Measurements from ENCODE around the gene LOXL1.

The LOXL1 gene

DNA sequence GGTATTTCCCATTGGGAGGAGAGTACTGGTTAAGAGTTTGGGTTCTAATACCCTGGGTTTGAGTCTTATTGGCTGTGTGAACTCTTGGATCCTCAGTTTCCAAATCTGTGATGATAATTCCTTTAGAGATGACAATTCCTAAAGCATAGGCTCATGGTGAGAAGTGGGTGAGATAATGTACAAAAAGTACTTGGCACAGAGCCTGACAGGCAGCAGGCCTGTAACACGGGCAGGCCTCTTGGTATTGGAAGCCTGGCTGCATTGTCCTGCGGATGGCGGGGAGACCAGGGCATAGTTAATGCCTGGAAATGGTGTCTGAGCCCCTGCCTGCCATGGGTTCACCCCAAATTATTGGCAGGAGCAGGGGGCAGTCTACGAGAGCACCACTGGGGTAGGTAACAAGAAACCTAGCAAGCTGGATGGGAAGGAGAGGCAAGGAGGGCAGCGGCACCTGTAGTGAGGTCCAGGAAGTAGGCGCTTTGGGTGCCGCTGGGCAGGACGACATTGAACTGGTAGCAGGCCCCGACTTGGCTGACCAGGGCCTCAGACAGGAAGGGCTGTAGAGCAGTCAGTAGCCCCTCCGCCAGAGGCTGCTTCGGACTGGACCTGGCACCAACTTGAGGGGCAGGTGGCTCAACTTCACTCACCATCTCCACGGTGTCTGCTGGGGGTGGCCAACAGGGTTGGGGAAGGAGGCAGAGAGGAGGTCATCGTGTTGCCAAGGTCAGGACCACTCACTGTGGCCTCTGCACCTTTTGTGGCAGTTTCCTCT lies 58.1 kb downstream of the LOXL1 start:
- Histone ChIP-seq H3K4me1 (peaks cover 22% of the 10 kb centered on the region), H3K9me3 (no peaks in the 10 kb centered on the region), H3K36me3 (no peaks in the 10 kb centered on the region), H3K4me3 (ENCODE audit: low read depth, low read length) (no peak overlapping the region), H3K27me3 (no peaks in the 10 kb centered on the region)
- TF ChIP-seq, protein P1, sequence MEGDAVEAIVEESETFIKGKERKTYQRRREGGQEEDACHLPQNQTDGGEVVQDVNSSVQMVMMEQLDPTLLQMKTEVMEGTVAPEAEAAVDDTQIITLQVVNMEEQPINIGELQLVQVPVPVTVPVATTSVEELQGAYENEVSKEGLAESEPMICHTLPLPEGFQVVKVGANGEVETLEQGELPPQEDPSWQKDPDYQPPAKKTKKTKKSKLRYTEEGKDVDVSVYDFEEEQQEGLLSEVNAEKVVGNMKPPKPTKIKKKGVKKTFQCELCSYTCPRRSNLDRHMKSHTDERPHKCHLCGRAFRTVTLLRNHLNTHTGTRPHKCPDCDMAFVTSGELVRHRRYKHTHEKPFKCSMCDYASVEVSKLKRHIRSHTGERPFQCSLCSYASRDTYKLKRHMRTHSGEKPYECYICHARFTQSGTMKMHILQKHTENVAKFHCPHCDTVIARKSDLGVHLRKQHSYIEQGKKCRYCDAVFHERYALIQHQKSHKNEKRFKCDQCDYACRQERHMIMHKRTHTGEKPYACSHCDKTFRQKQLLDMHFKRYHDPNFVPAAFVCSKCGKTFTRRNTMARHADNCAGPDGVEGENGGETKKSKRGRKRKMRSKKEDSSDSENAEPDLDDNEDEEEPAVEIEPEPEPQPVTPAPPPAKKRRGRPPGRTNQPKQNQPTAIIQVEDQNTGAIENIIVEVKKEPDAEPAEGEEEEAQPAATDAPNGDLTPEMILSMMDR (IDR thresholded peaks at IDR 0.05; ENCODE audit: low read depth, low read length), result no peak
- DNase-seq, result no peak

DNA sequence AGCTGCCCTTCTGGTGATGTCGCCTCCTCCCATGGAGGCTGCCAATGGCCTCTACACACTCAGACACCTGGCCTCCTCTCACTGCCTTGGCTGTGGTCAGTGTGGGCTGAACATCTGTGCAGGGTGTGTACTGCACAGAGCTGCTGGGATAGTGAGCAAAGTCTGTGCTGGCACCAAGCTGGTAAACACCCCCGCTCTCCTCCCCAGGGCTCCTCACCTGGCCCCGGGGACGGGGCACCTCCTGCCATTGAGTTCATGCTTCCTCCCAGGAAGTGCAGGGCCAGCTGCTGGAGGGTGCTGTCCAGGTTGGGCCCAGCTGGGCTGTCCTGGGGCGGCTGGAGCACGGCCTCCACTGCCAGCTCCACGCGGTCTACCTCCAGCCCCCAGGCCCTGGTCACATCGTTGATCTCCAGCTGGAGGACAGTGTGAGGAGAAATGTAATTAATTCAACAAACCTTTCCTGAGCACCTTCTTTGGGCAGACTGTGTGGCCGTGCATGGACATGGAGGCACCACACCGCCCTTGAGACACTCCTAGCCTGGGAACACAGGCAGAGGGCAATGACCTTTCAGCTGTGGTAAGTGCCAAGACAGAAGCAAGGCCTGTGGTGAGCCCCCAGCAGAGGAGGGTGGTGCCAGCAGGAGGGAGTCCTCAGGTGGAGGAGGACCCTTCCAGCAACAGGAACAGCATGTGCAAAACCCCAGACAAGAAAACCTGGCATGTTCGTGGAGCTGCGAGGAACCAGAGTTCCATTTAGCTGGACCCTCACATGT lies 59.0 kb downstream of the LOXL1 start:
- TF ChIP-seq, protein P1 (IDR thresholded peaks at IDR 0.05; ENCODE audit: low read depth, low read length), result no peak
- peaks cover 22% of the 10 kb centered on the region for H3K4me1 ChIP-seq
- no peaks in the 10 kb centered on the region for H3K36me3 ChIP-seq
- H3K4me3 ChIP-seq (ENCODE audit: low read depth, low read length), result no peak overlapping the region
- H3K9me3 ChIP-seq, result no peaks in the 10 kb centered on the region
- H3K27me3 ChIP-seq, result no peaks in the 10 kb centered on the region
- no peak for DNase-seq

DNA sequence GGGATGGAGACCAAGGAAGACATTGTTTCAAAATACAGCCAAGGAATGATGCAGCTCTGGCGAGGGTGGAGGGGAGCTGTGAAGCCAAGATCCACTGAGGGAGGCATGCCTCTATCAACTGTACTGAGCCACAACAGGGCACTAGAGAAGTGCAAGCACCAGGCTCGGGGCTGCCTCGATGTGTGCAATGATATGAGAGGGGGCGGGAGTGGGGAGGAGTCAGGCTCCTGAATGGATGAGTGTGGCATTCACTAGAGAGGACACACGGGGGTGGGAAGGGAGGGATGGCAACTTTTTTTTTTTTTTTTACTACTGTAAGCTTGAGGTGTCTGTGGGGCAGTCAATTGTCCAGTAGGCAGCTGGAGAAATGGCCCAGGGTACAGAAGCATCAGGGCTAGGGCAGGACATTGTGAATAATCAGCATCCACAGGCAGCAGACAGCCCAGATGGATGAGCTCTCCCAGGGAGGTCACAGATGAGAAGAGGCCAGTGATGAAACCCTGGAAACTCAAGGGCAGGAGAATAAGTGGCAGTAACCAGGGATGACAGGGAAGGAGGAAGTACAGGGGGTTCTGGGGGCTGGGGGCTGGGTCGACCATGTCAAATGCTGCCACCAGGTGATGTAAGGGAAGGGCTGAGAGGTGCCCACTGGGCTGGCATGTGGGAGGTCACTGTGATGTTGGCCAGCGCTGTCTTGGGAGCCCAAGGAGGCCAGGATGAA lies 60.0 kb downstream of the LOXL1 start:
- H3K4me1 ChIP-seq, result peaks cover 22% of the 10 kb centered on the region
- peak; percentile 51 for DNase-seq
- TF ChIP-seq, protein P1 (IDR thresholded peaks at IDR 0.05; ENCODE audit: low read depth, low read length), result no peak

DNA sequence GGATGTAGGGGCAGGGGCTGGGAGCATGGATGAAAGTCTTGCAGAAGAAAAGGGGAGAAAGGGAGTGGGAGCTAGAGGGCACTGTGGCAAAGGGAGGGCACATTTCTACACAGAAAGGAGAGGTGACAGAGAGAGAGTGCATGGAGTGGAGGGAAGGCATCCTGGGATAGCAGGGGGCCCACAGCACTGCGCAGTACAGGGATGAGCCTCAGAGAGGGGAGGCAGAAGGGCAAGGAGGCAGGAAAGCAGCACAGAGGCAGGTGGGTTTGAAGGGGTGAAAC lies 60.5 kb downstream of the LOXL1 start:
- peaks cover 21% of the 10 kb centered on the region for H3K4me1 ChIP-seq
- no peaks in the 10 kb centered on the region for H3K9me3 ChIP-seq
- no peak for DNase-seq
- TF ChIP-seq, protein P1 (IDR thresholded peaks at IDR 0.05; ENCODE audit: low read depth, low read length), result 0 out of 2 replicates have a peak, but pooled peaks have one; percentile 8
- H3K27me3 ChIP-seq, result no peaks in the 10 kb centered on the region
- no peaks in the 10 kb centered on the region for H3K36me3 ChIP-seq
- no peak overlapping the region for H3K4me3 ChIP-seq (ENCODE audit: low read depth, low read length)

More for the DNA sequence above, 60.0 kb downstream of the LOXL1 start:
- Histone ChIP-seq H3K27me3 (no peaks in the 10 kb centered on the region), H3K4me3 (ENCODE audit: low read depth, low read length) (no peak overlapping the region), H3K36me3 (no peaks in the 10 kb centered on the region), H3K9me3 (no peaks in the 10 kb centered on the region)

DNA sequence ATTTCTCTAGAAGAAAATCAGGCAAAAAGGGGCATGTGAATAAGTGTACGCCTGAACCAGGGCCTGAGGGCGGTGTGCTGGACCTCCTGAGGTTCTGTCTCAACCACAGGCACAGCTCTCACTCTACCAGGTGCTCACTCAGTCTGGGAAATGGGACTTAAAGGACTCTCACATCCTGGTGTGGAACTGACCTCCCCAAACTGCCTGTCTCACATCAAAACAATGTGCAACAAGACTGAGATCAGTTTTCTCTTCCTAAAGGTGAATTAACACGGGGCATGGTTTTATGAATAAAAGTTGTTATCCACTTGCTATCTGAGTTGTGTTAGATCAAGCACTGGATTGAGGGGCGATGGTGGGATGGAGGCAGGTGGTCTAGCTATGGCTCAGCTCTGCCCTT lies 61.0 kb downstream of the LOXL1 start:
- Histone ChIP-seq H3K9me3 (no peaks in the 10 kb centered on the region), H3K36me3 (no peaks in the 10 kb centered on the region), H3K27me3 (no peaks in the 10 kb centered on the region), H3K4me1 (peaks cover 16% of the 10 kb centered on the region), H3K4me3 (ENCODE audit: low read depth, low read length) (no peak overlapping the region)
- TF ChIP-seq, protein P1 (IDR thresholded peaks at IDR 0.05; ENCODE audit: low read depth, low read length), result no peak
- DNase-seq, result no peak

All from BE2C (cell line).